ENCODE data around the gene SYNE2.
A peak's percentile ranks its signal among the peaks of the same experiment; 100 is the strongest.

SYNE2 gene

DNA sequence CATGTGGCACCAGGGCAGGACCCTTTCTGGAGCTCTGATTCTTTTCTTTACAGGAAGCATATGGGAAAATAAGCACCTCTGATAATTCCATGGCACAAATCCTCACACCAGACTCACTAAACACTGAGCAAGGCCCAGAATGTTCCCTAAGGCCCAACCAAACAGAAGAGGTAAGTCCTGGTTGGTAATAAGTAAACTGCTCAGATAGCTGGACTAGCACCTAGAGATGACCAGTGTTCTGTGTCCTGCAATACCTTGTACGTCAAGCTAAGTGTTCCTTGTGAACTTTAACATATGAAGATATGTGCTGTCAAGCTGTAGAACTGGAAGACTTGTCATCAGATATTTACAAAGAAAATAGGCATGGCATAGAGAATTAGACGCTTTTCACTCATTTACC lies 254.6 kb downstream of the SYNE2 start:
- Histone ChIP-seq H3K27me3 (replicated peaks) (no peaks in the 10 kb centered on the region), H3K36me3 (replicated peaks) (no peaks in the 10 kb centered on the region), H3K27ac (no peak overlapping the region), H3K4me3 (ENCODE audit: low read depth, low read length) (no peak overlapping the region)
- in situ Hi-C loops (cut with HindIII; ENCODE audit: low pct_ligation_motif_present, low sequenced_read_pairs), result no loop called here
- DNase-seq, result no peak
- TF ChIP-seq, protein P1, sequence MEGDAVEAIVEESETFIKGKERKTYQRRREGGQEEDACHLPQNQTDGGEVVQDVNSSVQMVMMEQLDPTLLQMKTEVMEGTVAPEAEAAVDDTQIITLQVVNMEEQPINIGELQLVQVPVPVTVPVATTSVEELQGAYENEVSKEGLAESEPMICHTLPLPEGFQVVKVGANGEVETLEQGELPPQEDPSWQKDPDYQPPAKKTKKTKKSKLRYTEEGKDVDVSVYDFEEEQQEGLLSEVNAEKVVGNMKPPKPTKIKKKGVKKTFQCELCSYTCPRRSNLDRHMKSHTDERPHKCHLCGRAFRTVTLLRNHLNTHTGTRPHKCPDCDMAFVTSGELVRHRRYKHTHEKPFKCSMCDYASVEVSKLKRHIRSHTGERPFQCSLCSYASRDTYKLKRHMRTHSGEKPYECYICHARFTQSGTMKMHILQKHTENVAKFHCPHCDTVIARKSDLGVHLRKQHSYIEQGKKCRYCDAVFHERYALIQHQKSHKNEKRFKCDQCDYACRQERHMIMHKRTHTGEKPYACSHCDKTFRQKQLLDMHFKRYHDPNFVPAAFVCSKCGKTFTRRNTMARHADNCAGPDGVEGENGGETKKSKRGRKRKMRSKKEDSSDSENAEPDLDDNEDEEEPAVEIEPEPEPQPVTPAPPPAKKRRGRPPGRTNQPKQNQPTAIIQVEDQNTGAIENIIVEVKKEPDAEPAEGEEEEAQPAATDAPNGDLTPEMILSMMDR (IDR thresholded peaks at IDR 0.05; ENCODE audit: low read depth, low read length, missing control alignments), result no peak

DNA sequence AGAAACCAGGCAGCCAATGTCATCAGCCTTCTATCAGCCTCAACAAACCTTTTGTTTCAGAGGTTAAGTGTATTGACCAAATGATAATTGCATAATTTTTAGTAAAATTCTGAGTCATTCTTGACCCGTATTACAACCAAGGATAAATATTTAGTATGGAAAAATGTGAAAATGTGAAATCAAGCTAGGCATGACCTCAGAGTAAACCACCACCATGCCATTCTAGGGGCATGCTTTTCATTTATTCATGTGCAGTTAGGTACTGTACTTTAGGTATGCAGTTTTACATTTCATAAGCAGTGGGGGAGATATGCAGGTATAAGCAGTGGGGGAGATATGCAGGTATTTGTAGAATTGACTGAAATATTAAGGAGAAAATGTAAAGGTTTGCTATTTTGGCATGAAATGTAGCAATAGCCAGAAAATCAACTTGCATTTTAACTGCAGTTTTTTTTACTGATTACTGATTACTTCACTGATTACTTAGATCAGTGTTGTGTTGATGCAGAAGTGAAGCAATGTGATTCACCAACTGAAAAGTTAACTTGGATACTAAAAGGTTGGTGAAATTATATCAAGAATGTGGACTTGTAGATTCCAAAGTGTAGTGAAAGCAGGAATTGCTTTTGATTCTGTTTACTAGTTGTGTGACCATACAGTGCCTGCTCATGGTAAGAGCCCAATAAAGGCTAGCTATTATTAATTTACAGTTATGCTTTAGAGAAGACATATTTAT lies 257.2 kb downstream of the SYNE2 start:
- Histone ChIP-seq H3K4me3 (ENCODE audit: low read depth, low read length) (no peak overlapping the region), H3K27me3 (replicated peaks) (no peaks in the 10 kb centered on the region), H3K36me3 (replicated peaks) (no peaks in the 10 kb centered on the region), H3K27ac (no peak overlapping the region)
- in situ Hi-C loops (cut with HindIII; ENCODE audit: low pct_ligation_motif_present, low sequenced_read_pairs), result no loop called here
- TF ChIP-seq, protein P1 (IDR thresholded peaks at IDR 0.05; ENCODE audit: low read depth, low read length, missing control alignments), result no peak
- no peak for DNase-seq

DNA sequence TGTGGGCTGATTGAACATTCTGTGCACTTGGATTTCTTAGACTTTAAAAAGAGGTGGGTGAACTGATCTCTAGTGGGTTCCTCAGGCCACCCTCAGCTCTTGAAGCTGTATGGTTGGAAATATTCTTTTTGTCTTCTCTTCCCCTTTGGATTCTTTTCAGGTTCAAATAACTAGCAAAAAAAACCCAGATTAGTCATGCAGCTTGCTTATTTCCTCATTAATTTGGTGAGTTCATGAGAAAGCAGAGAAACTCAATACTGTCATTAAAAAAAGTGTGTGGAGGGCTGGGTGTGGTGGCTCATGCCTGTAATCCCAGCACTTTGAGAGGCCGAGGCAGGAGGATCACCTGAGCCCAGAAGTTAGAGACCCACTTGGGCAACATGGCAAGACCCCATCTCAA lies 258.0 kb downstream of the SYNE2 start:
- H3K4me3 ChIP-seq (ENCODE audit: low read depth, low read length), result no peak overlapping the region
- no peaks in the 10 kb centered on the region for H3K27me3 ChIP-seq (replicated peaks)
- no peak overlapping the region for H3K27ac ChIP-seq
- in situ Hi-C loops (cut with HindIII; ENCODE audit: low pct_ligation_motif_present, low sequenced_read_pairs), result no loop called here
- no peak for DNase-seq
- TF ChIP-seq, protein P1 (IDR thresholded peaks at IDR 0.05; ENCODE audit: low read depth, low read length, missing control alignments), result no peak
- H3K36me3 ChIP-seq (replicated peaks), result no peaks in the 10 kb centered on the region

DNA sequence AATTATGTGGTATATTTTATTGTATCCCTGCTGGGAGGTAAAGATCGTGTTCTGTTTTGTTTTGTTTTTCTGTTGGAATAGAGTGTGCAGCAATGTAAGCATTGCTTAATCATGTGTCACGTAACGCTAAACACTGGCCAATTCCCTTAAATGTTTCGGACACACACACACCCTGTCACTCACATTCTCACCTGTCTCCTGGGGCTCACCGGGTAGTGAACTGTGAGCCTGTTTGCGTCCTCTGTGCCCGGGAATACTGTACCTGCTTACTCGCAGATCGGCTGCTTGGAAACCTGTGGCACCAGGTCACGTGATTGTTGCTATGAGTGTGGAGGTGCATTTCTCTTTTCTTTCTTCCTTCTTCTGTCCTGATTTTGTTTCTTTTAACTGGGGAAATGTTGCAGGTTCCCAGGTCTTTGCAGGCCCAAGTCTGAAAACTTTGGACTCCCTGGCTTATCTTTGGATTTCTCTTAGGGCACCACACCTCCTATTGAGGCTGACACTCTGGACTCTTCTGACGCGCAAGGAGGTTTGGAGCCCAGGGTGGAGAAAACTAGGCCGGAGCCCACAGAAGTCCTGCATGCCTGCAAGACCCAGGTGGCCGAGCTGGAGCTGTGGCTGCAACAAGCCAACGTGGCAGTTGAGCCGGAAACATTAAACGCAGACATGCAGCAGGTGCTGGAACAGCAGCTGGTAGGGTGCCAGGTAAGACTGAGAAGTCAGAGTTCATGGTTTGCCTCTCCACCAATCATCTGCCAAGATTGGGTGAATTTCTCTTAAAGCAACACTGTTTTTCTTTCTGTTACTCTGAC lies 260.3 kb downstream of the SYNE2 start:
- in situ Hi-C loops (cut with HindIII; ENCODE audit: low pct_ligation_motif_present, low sequenced_read_pairs), result no loop called here
- Histone ChIP-seq H3K36me3 (replicated peaks) (no peaks in the 10 kb centered on the region), H3K27me3 (replicated peaks) (no peaks in the 10 kb centered on the region), H3K27ac (no peak overlapping the region), H3K4me3 (ENCODE audit: low read depth, low read length) (no peak overlapping the region)
- DNase-seq, result no peak
- TF ChIP-seq, protein P1 (IDR thresholded peaks at IDR 0.05; ENCODE audit: low read depth, low read length, missing control alignments), result no peak

DNA sequence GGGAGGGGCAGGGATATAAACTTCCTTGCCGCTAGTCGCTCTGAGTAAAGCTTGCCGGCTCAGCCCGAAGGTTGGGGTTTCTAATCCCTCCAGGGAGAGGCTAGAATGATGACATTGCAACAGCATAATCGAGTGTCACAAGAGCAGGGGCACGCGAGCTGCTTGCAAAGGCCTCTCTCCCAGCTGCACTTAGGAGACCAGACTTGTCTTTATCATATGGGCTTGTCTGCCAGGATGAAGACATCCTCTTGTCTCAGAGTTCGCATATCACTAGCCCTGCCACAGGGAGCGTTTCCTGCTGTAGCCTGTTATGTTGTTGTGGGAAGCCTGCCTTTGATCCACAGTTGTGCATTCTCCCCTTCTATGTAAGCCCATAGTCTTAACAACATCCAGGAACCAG lies 261.4 kb downstream of the SYNE2 start:
- TF ChIP-seq, protein P1 (IDR thresholded peaks at IDR 0.05; ENCODE audit: low read depth, low read length, missing control alignments), result no peak
- in situ Hi-C loops (cut with HindIII; ENCODE audit: low pct_ligation_motif_present, low sequenced_read_pairs), result no loop called here
- no peaks in the 10 kb centered on the region for H3K36me3 ChIP-seq (replicated peaks)
- no peak overlapping the region for H3K27ac ChIP-seq
- no peaks in the 10 kb centered on the region for H3K27me3 ChIP-seq (replicated peaks)
- peak; percentile 49 for DNase-seq
- H3K4me3 ChIP-seq (ENCODE audit: low read depth, low read length), result no peak overlapping the region
